HEK293 (cell line): ENCODE measurements around the gene HMG20A.

Source experiments
- CTCF ChIA-PET: fragments of 350-600 bp; formaldehyde crosslinking; extraction: SDS; loops from one replicate; lab custom pipeline; 2021; ENCODE audit warnings: antibody characterized with exemption; lab: Yijun Ruan, JAX
- POLR2A ChIA-PET: fragments of 300-600 bp; formaldehyde crosslinking; extraction: SDS; loops from one replicate; lab custom pipeline; 2020; ENCODE audit warnings: antibody characterized with exemption, inconsistent platforms; lab: Yijun Ruan, JAX
- H3K27ac ChIP-seq: fragments of 200-500 bp; sonication (Bioruptor generic); 2 replicates; pipeline ENCODE4 v1.5.1; 2014; ENCODE audit warnings: low read depth, low read length, control low read depth, inconsistent platforms; ENCODE audit errors: extremely low read depth
- H3K36me3 ChIP-seq, 2 experiments: fragments of 200-500 bp in 1 of 2; sonication (Bioruptor generic) in 1 of 2; 1 replicate in 1 of 2; 2 replicates in 1 of 2; pipeline ENCODE4 v1.5.1; 2014 to 2017; ENCODE audit warnings: inconsistent platforms in 2 of 2, low read length in 2 of 2; ENCODE audit not compliant: control insufficient read depth in 2 of 2, insufficient read depth in 1 of 2
- H3K4me1 ChIP-seq: fragments of 200-500 bp; sonication (Bioruptor generic); 2 replicates; pipeline ENCODE4 v1.5.1; 2014; ENCODE audit warnings: mild to moderate bottlenecking, low read length, inconsistent platforms; ENCODE audit not compliant: control insufficient read depth, insufficient read depth
- H3K4me3 ChIP-seq: 2 replicates; pipeline ENCODE4 v1.5.1; 2011; ENCODE audit warnings: low read depth, mild to moderate bottlenecking, control low read depth, low read length, moderate library complexity
- H3K9me3 ChIP-seq: fragments of 200-500 bp; sonication (Bioruptor generic); 2 replicates; pipeline ENCODE4 v1.5.1; 2014; ENCODE audit warnings: low read depth, low read length, inconsistent platforms; ENCODE audit not compliant: control insufficient read depth, insufficient read depth
- BCL11A ChIP-seq: fragments of 450-650 bp; formaldehyde crosslinking; IDR thresholded peaks from 2 replicates; pipeline ENCODE4 v1.5.1; 2016; ENCODE audit warnings: low read depth, missing biosample characterization, missing genetic modification characterization
- BCL11B ChIP-seq: fragments of 450-650 bp; formaldehyde crosslinking; IDR thresholded peaks from 2 replicates; pipeline ENCODE4 v1.5.1; 2016; ENCODE audit warnings: low read depth, missing biosample characterization, missing genetic modification characterization
- GLIS2 ChIP-seq: fragments of 450-650 bp; formaldehyde crosslinking; IDR thresholded peaks from 2 replicates; pipeline ENCODE4 v1.5.1; 2016; ENCODE audit warnings: missing biosample characterization, missing genetic modification characterization
- HOXA7 ChIP-seq: sonication (generic); formaldehyde crosslinking; IDR thresholded peaks from 2 replicates; pipeline ENCODE4 v1.8.1; 2022; ENCODE audit warnings: missing genetic modification reagents, borderline replicate concordance
- MYNN ChIP-seq: fragments of 450-650 bp; formaldehyde crosslinking; IDR thresholded peaks from 2 replicates; pipeline ENCODE4 v1.5.1; 2016; ENCODE audit warnings: missing biosample characterization, missing genetic modification characterization, borderline replicate concordance
- SCRT2 ChIP-seq: fragments of 450-650 bp; formaldehyde crosslinking; IDR thresholded peaks from 2 replicates; pipeline ENCODE4 v1.5.1; 2016; ENCODE audit warnings: missing biosample characterization, missing genetic modification characterization
- SP3 ChIP-seq: fragments of 450-650 bp; formaldehyde crosslinking; IDR thresholded peaks from 2 replicates; pipeline ENCODE4 v1.5.1; 2016; ENCODE audit warnings: missing biosample characterization, missing genetic modification characterization
- ZFP69B ChIP-seq: fragments of 450-650 bp; formaldehyde crosslinking; IDR thresholded peaks from 2 replicates; pipeline ENCODE4 v1.5.1; 2016; ENCODE audit warnings: missing biosample characterization, missing genetic modification characterization
- ZNF10 ChIP-seq: fragments of 450-650 bp; formaldehyde crosslinking; IDR thresholded peaks from 2 replicates; pipeline ENCODE4 v1.5.1; 2017; ENCODE audit warnings: missing biosample characterization, missing genetic modification characterization
- ZNF157 ChIP-seq: fragments of 450-650 bp; formaldehyde crosslinking; IDR thresholded peaks from 2 replicates; pipeline ENCODE4 v1.5.1; 2016; ENCODE audit warnings: missing biosample characterization, missing genetic modification characterization
- ZNF248 ChIP-seq: fragments of 450-650 bp; formaldehyde crosslinking; IDR thresholded peaks from 2 replicates; pipeline ENCODE4 v1.5.1; 2017; ENCODE audit warnings: missing biosample characterization, missing genetic modification characterization
- ZNF292 ChIP-seq: fragments of 450-650 bp; formaldehyde crosslinking; IDR thresholded peaks from 2 replicates; pipeline ENCODE4 v1.5.1; 2016; ENCODE audit warnings: low read depth, missing biosample characterization, missing genetic modification characterization, borderline replicate concordance
- ZNF302 ChIP-seq: fragments of 450-650 bp; formaldehyde crosslinking; IDR thresholded peaks from 2 replicates; pipeline ENCODE4 v1.5.1; 2016; ENCODE audit warnings: missing biosample characterization, missing genetic modification characterization, low read depth
- ZNF366 ChIP-seq: fragments of 450-650 bp; formaldehyde crosslinking; conservative IDR thresholded peaks from 2 replicates; pipeline ENCODE4 v1.5.1; 2016; ENCODE audit warnings: missing biosample characterization, missing genetic modification characterization
- ZNF433 ChIP-seq: fragments of 450-650 bp; formaldehyde crosslinking; IDR thresholded peaks from 2 replicates; pipeline ENCODE4 v1.5.1; 2016; ENCODE audit warnings: missing biosample characterization, missing genetic modification characterization, low read depth
- ZNF530 ChIP-seq: fragments of 450-650 bp; formaldehyde crosslinking; IDR thresholded peaks from 2 replicates; pipeline ENCODE4 v1.5.1; 2016; ENCODE audit warnings: low read depth, missing biosample characterization, missing genetic modification characterization
- ZNF544 ChIP-seq: fragments of 450-650 bp; formaldehyde crosslinking; IDR thresholded peaks from 2 replicates; pipeline ENCODE4 v1.5.0; 2017; ENCODE audit warnings: missing biosample characterization, missing genetic modification characterization
- ZNF558 ChIP-seq: fragments of 450-650 bp; formaldehyde crosslinking; IDR thresholded peaks from 2 replicates; pipeline ENCODE4 v1.5.1; 2016; ENCODE audit warnings: missing biosample characterization, missing genetic modification characterization
- ZNF561 ChIP-seq: fragments of 450-650 bp; IDR thresholded peaks from 2 replicates; pipeline ENCODE4 v1.5.1; 2018; ENCODE audit warnings: missing biosample characterization, missing genetic modification characterization, borderline replicate concordance
- ZNF624 ChIP-seq: fragments of 450-650 bp; formaldehyde crosslinking; IDR thresholded peaks from 2 replicates; pipeline ENCODE4 v1.5.1; 2017; ENCODE audit warnings: missing biosample characterization, missing genetic modification characterization
- ZNF660 ChIP-seq: fragments of 450-650 bp; IDR thresholded peaks from 2 replicates; pipeline ENCODE4 v1.5.1; 2018; ENCODE audit warnings: missing biosample characterization, mild to moderate bottlenecking, missing genetic modification characterization
- ZNF664 ChIP-seq: fragments of 450-650 bp; formaldehyde crosslinking; IDR thresholded peaks from 2 replicates; pipeline ENCODE4 v1.5.1; 2016; ENCODE audit warnings: missing biosample characterization, missing genetic modification characterization
- ZNF670 ChIP-seq: fragments of 450-650 bp; formaldehyde crosslinking; IDR thresholded peaks from 2 replicates; pipeline ENCODE4 v1.5.1; 2016; ENCODE audit warnings: missing biosample characterization, missing genetic modification characterization, low read depth
- ZXDB ChIP-seq: fragments of 450-650 bp; formaldehyde crosslinking; IDR thresholded peaks from 2 replicates; pipeline ENCODE4 v1.5.1; 2016; ENCODE audit warnings: missing biosample characterization, missing genetic modification characterization
- TF ChIP-seq, protein P1 (sequence below): fragments of 450-650 bp; formaldehyde crosslinking; optimal IDR thresholded peaks from 2 replicates; pipeline ENCODE3; 2016; ENCODE audit warnings: missing biosample characterization, mild to moderate bottlenecking, missing genetic modification characterization
- TF ChIP-seq, protein P2 (sequence below): fragments of 450-650 bp; formaldehyde crosslinking; IDR thresholded peaks from 2 replicates; pipeline ENCODE4 v1.5.1; 2016; ENCODE audit warnings: missing biosample characterization, missing genetic modification characterization
- TF ChIP-seq, protein P3 (sequence below): fragments of 450-650 bp; formaldehyde crosslinking; IDR thresholded peaks from 2 replicates; pipeline ENCODE4 v1.5.1; 2017; ENCODE audit warnings: missing biosample characterization, missing genetic modification characterization
- TF ChIP-seq, protein P4 (sequence below): fragments of 450-650 bp; formaldehyde crosslinking; IDR thresholded peaks from 2 replicates; pipeline ENCODE4; 2016; ENCODE audit warnings: missing biosample characterization, missing genetic modification characterization
- TF ChIP-seq, protein P5 (sequence below): fragments of 450-650 bp; formaldehyde crosslinking; IDR thresholded peaks from 2 replicates; pipeline ENCODE4 v1.5.1; 2016; ENCODE audit warnings: missing biosample characterization, missing genetic modification characterization, borderline replicate concordance
- TF ChIP-seq, protein P6 (sequence below): fragments of 450-650 bp; formaldehyde crosslinking; IDR thresholded peaks from 2 replicates; pipeline ENCODE4 v1.5.1; 2017; ENCODE audit warnings: missing biosample characterization, missing genetic modification characterization

HMG20A gene

DNA sequence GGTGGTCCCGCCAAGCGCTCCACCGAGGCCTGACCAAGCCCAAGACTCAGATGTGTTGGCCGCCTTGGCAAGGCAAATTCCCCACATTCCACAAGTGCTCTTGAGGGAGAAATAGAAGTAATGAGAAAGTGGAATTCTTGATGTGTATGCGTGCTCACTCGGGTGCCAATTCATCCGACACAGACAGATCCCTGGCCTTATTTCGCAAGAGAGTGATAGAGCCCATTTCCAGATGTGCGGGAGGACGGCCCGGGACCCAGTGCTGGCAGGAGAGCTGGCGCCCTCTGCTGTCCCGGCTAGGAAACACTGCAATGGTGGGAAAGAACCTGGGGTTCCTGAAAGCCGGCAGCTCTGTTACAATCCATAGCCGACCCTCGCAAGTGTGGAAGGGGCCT lies 76.0 kb downstream of the HMG20A start (continued):
- TF ChIP-seq, protein P1, sequence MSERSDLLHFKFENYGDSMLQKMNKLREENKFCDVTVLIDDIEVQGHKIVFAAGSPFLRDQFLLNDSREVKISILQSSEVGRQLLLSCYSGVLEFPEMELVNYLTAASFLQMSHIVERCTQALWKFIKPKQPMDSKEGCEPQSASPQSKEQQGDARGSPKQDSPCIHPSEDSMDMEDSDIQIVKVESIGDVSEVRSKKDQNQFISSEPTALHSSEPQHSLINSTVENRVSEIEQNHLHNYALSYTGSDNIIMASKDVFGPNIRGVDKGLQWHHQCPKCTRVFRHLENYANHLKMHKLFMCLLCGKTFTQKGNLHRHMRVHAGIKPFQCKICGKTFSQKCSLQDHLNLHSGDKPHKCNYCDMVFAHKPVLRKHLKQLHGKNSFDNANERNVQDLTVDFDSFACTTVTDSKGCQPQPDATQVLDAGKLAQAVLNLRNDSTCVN (tag by site-specific recombination): no peak
- no peak for TF ChIP-seq ZNF292 (tag by site-specific recombination)
- TF ChIP-seq MYNN (tag by site-specific recombination): no peak
- TF ChIP-seq BCL11B (tag by site-specific recombination): no peak
- TF ChIP-seq BCL11A (tag by site-specific recombination): no peak
- TF ChIP-seq ZNF561 (tag by site-specific recombination): peak; percentile 57; the same call in 1 of the 2 replicates
- TF ChIP-seq ZNF302 (tag by site-specific recombination): no peak
- TF ChIP-seq, protein P2, sequence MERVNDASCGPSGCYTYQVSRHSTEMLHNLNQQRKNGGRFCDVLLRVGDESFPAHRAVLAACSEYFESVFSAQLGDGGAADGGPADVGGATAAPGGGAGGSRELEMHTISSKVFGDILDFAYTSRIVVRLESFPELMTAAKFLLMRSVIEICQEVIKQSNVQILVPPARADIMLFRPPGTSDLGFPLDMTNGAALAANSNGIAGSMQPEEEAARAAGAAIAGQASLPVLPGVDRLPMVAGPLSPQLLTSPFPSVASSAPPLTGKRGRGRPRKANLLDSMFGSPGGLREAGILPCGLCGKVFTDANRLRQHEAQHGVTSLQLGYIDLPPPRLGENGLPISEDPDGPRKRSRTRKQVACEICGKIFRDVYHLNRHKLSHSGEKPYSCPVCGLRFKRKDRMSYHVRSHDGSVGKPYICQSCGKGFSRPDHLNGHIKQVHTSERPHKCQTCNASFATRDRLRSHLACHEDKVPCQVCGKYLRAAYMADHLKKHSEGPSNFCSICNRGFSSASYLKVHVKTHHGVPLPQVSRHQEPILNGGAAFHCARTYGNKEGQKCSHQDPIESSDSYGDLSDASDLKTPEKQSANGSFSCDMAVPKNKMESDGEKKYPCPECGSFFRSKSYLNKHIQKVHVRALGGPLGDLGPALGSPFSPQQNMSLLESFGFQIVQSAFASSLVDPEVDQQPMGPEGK (tag by site-specific recombination): 0 out of 2 replicates have a peak, but pooled peaks have one; percentile 35
- 0 out of 2 replicates have a peak, but pooled peaks have one; percentile 26 for TF ChIP-seq ZFP69B
- TF ChIP-seq ZNF660 (tag by site-specific recombination): peak; percentile 59; the same call in 1 of the 2 replicates
- peak; percentile 70 for TF ChIP-seq SCRT2 (tag by site-specific recombination)
- TF ChIP-seq, protein P3, sequence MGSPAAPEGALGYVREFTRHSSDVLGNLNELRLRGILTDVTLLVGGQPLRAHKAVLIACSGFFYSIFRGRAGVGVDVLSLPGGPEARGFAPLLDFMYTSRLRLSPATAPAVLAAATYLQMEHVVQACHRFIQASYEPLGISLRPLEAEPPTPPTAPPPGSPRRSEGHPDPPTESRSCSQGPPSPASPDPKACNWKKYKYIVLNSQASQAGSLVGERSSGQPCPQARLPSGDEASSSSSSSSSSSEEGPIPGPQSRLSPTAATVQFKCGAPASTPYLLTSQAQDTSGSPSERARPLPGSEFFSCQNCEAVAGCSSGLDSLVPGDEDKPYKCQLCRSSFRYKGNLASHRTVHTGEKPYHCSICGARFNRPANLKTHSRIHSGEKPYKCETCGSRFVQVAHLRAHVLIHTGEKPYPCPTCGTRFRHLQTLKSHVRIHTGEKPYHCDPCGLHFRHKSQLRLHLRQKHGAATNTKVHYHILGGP (tag by site-specific recombination): no peak
- no peak for TF ChIP-seq ZNF530 (tag by site-specific recombination)
- no peak for TF ChIP-seq ZNF248 (tag by site-specific recombination)
- no peak for TF ChIP-seq ZNF624 (tag by site-specific recombination)
- TF ChIP-seq ZXDB (tag by site-specific recombination): no peak
- TF ChIP-seq ZNF366 (tag by site-specific recombination): 0 out of 2 replicates have a peak, but pooled peaks have one; percentile 28
- TF ChIP-seq, protein P4, sequence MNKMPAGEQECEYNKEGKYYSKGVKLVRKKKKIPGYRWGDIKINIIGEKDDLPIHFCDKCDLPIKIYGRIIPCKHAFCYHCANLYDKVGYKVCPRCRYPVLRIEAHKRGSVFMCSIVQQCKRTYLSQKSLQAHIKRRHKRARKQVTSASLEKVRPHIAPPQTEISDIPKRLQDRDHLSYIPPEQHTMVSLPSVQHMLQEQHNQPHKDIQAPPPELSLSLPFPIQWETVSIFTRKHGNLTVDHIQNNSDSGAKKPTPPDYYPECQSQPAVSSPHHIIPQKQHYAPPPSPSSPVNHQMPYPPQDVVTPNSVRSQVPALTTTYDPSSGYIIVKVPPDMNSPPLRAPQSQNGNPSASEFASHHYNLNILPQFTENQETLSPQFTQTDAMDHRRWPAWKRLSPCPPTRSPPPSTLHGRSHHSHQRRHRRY: no peak

DNA sequence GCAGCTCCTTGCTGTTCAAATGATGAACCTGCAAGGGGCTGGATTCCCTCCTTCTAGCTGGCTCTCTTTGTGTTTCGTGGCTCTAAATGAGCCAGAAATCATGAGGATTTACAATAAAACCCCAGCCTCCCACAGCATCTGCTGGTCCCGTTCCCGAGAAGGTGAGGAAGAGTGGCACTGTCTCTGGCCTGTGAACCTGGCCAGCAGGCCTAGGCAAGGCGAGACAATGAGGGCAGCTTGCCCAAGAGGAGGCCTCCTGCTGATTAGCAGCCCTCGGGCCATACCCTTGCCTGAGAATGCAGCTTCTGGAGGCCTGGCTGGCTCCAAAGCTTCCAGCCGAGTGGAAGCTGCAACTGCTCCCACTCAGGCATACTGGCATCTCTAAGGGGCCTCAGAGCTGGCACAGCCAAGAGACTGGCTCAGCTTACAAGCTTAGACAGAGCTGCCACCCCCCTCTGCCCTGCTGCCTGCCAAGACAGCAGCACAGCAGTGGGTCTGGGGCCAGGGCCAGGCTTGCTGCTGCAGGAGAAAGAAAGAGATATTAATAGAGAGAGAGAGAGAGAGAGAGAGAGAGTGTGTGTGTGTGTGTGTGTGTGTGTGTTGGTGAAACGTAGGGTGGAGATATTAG lies 76.5 kb downstream of the HMG20A start:
- CTCF ChIA-PET: interaction anchor here (0.6 to 11.0 kb wide), 37 partner anchors 9 to 603 kb away, joined by 3 to 117 read pairs (median 4); partner anchors contain the start of genes PEAK1 and TSPAN3
- no peaks in the 10 kb centered on the region for H3K4me1 ChIP-seq
- TF ChIP-seq, protein P5, sequence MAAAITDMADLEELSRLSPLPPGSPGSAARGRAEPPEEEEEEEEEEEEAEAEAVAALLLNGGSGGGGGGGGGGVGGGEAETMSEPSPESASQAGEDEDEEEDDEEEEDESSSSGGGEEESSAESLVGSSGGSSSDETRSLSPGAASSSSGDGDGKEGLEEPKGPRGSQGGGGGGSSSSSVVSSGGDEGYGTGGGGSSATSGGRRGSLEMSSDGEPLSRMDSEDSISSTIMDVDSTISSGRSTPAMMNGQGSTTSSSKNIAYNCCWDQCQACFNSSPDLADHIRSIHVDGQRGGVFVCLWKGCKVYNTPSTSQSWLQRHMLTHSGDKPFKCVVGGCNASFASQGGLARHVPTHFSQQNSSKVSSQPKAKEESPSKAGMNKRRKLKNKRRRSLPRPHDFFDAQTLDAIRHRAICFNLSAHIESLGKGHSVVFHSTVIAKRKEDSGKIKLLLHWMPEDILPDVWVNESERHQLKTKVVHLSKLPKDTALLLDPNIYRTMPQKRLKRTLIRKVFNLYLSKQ: no peak
- TF ChIP-seq SP3 (tag by site-specific recombination) (no peak), ZNF558 (tag by site-specific recombination) (no peak), ZNF433 (peak; percentile 15; the same call in 1 of the 2 replicates), ZNF10 (no peak), ZNF544 (tag by site-specific recombination) (no peak), ZNF157 (tag by site-specific recombination) (no peak), ZNF664 (tag by site-specific recombination) (no peak), ZNF670 (tag by site-specific recombination) (no peak), GLIS2 (tag by site-specific recombination) (no peak), HOXA7 (CRISPR knock-in tag) (no peak)
- TF ChIP-seq, protein P6, sequence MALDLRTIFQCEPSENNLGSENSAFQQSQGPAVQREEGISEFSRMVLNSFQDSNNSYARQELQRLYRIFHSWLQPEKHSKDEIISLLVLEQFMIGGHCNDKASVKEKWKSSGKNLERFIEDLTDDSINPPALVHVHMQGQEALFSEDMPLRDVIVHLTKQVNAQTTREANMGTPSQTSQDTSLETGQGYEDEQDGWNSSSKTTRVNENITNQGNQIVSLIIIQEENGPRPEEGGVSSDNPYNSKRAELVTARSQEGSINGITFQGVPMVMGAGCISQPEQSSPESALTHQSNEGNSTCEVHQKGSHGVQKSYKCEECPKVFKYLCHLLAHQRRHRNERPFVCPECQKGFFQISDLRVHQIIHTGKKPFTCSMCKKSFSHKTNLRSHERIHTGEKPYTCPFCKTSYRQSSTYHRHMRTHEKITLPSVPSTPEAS (tag by site-specific recombination): peak; percentile 68

More for the DNA sequence above, 76.5 kb downstream of the HMG20A start:
- POLR2A ChIA-PET: interaction anchor here (0.9 to 1.4 kb wide), 2 partner anchors 46 to 78 kb away, joined by 4 to 5 read pairs; no protein-coding TSS in a partner anchor
- H3K4me3 ChIP-seq: no peak overlapping the region
- H3K27ac ChIP-seq: no peak overlapping the region
- no peaks in the 10 kb centered on the region for H3K36me3 ChIP-seq
- no peaks in the 10 kb centered on the region for H3K9me3 ChIP-seq
